GM18907 (cell line): ENCODE data around the gene PTPRK.

Source experiments
- ATAC-seq: cut with Tn5 transposase; IDR thresholded peaks from one replicate; pipeline ENCODE4 v1.9.1; 2021; ENCODE audit warnings: mild to moderate bottlenecking, moderate library complexity; ENCODE audit not compliant: unreplicated experiment

The PTPRK gene

GRCh38 chr6:128516514-128516898 is 3.9 kb downstream of the PTPRK start:
- no peak for ATAC-seq

GRCh38 chr6:128515550-128516513 is 4.6 kb downstream of the PTPRK start:
- no peak for ATAC-seq

DNA sequence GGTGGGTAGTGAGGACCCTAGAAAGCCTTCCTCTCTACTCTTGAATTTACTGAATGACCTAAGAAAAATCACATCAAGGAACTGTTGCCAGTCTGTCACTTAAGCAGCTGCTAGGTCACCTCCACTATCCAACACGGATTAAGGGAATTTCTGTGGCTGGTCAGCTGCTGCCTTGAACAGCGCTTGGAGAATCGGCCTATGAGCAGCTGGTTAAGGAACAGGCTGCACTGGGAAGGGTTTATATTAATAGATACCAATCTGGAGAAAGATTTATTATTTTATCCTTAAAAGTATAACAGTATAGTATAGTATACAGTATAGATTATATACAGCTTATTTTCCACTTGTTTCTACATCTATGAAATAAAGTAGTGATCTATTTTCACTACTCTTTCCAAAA is 6.5 kb downstream of the PTPRK start:
- no peak for ATAC-seq

DNA sequence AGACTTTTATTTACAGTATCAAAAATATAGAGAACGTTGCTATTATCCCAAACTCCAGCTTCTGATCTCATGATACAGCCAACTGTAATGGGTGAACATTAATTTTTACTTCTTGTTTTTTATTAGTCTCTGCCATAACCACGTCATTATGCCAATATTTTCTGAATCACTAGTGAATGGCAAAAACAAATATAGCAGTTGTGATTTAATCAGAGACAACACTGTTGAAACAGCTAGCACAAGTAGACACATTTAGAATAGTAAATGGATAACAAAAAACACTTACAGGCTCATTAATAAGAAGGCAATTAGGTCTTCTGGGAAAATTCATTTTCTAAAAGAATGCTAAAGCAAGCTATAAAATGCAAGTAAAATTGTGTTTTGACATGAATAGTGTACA is 8.1 kb downstream of the PTPRK start:
- ATAC-seq = no peak

DNA sequence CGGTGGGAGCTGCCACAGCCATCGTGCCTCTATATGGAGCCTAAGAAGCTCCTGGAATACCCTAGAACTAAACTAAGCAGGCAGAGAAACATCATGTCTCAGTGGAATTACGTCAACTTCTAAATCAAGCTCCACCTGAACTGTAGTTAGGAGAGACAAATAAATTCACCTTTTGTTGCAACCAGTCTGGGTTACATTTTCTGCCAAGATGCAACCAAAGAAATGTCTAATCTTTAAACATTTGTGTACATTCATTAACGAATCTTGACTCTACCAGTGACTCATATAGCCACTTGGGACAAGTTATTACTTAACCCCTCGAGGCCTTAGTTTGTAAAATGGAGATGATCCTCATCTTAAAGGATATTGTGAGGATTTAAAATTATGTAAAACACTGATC is 8.9 kb downstream of the PTPRK start:
- ATAC-seq = peak; percentile 81

- ATAC-seq = peak; percentile 36
Observed at GRCh38 chr6:128509709-128510108, 10.7 kb downstream of the PTPRK start.

DNA sequence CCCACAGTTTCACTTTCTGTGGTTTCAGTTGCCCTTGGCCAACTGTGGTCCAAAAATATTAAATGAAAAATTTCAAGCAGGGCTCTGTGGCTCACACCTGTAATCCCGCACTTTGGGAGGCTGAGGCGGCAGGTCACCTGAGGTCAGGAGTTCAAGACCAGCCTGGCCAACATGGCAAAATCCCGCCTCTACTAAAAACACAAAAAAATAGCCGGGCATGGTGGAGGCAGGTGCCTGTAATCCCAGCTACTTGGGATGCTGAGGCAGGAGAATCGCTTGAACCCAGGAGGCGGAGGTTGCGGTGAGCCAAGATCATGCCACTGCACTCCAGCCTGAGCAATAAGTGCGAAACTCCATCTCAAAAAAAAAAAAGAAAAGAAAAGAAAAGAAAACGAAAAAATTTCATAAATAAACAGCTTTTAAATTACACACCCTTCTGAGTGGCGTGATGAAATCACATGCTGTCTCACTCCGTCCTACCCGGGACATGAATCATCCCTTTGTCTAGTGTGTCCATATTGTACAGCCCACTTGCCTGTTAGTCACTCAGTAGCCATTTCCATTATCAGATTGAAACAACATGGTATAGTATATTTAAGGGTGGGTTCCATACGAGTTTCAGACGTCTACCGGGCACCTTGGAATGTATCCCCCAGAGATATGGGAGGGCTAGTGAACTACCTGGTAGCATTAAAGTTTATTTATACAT is 11.7 kb downstream of the PTPRK start:
- no peak for ATAC-seq

DNA sequence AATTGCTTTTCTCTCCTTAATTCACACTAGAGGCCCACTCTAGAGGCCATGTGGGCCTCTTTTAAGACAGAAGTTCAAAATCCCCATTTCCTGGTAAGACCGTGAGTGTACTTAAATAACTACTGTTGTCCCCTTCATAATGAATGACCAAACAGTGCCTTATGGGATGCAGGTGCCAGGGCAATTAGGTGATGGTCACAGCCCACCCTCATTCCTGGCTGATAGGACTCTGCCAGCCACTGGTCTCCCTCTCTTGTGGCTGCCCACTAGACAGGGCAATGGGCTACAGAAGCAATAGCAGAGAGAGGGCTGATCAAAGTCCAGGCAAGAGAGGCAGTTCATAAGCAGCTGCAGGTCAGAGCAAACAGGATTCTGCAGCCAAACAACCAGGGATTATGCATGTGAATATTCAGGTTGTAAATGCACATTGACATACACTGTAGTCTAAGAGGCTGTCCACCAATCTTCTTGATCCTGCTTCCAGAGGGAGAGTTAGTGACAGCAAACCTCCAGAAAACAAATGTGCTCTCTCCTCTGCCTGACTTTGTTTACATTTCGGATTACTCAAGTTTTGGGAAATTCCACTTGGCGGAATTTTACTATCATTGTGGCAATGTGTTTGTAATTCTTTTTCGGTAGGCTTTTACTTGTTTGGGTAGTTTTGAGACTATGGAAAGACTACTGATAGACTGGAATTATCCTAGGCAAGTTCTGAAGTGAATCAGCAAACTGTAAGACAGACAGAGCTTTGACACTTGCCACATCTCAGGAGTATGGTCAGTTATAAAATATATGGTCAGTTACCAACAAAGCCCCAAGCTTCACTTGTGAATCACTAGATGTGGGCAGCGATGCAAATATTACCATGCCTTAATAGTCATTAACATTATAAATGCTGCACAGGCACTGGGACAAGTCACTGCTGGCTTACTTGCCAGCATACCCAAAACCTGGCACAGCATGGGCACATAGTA is 12.8 kb downstream of the PTPRK start:
- no peak for ATAC-seq

DNA sequence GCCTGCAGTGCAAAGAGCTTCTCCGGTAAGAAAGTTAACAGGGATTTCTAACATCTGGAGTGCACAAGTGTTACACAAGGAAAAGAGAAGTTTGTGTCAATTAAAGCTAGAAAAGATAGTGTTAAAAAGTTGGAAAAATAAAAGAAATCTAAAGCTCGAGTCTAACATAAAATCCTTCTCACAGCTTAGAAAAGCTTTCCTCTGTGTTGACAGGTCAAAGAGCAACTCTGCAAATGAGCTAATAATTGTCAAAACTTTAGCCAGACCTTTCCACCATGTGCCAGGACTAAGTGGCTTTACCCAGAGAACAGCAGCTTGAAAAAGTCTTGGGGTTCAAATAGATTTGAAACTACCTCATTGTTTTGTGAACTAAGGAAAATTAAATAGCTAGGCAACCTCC is 14.8 kb downstream of the PTPRK start:
- no peak for ATAC-seq

- no peak for ATAC-seq
Observed at GRCh38 chr6:128504003-128504654, 16.3 kb downstream of the PTPRK start.

DNA sequence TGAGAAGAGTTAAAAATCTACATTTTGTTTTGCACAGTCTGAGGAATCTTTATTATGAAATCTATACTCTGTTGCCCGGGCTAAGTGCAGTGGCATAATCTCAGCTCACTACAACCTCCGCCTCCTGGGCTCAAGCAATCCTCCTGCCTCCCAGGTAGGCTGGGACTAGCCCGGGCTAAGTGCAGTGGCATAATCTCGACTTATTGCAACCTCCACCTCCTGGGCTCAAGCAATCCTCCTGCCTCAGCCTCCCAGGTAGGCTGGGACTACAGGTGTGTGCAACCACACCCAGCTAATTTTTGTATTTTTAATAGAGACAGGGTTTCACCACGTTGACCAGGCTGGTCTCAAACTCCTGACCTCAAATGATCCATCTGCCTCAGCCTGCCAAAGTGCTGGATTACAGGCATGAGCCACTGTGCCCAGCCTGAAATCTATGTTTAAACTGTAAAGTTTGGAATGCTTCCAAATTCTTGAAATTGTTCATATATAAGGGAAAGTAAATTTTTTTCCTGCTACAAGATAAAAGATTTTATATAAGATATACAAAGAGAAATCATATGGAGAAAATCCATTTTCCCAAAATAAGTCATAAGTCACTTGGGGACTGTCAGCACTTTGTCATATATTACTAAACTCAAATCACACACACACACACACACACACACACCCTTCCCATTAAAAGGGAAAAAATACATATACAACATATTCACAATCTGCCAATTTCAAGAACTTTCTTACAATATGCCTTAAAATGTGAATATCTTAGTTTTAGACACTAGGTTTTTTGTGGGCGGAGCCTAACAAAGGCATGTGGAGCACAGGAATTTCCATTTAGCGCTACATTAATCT is 19.4 kb downstream of the PTPRK start:
- no peak for ATAC-seq

- no peak for ATAC-seq
Observed at GRCh38 chr6:128500014-128500413, 20.4 kb downstream of the PTPRK start.

- ATAC-seq = no peak
Observed at GRCh38 chr6:128499079-128499731, 21.2 kb downstream of the PTPRK start.

DNA sequence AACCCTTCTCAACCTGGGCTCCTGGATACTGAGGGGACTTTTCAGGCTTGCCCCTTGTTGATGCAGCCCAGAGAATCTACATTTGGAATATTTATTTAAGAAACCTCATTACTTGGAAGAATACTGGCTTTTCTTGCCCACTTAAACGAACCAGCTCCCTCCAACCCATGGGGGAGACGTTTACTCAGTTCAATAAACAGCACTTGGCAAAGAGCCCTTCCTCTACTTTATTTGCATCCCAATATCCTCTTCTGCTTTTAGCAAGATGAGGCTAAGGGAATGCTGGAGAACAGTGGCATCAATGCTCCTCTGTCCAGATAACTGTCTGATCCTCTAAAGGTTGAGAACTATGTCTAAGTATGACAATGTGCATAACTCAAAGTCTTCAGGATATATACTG is 22.2 kb downstream of the PTPRK start:
- no peak for ATAC-seq

- ATAC-seq = no peak
Observed at GRCh38 chr6:128495536-128496333, 24.7 kb downstream of the PTPRK start.

- ATAC-seq = no peak
Observed at GRCh38 chr6:128494440-128494839, 26.0 kb downstream of the PTPRK start.

DNA sequence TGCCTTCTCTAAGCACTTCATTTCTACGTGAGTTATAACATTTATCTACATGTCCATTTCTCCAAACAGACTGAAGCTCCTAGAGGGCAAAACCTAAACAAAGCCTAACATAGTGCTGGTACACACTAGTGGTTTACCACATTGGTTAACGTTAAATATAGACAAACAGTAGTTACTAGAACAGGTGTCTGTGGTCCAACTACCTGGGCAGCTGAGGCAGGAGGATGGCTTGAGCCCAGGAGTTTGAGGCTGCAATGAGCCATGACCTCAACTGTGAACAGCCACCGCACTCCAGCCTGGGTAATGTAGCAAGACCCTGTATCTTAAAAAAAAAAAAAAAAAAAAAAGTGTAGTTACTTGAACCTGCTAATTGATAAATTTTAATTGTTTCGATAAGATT is 26.5 kb downstream of the PTPRK start:
- peak; percentile 82 for ATAC-seq

- no peak for ATAC-seq
Observed at GRCh38 chr6:128492386-128492785, 28.0 kb downstream of the PTPRK start.
